A549 (cell line): Measurements from ENCODE around the gene FNDC1.

Experiments used
- HMGXB4 ChIP-seq: fragments of 250-450 bp; sonication (Bioruptor Pico); IDR thresholded peaks from 2 replicates; pipeline ENCODE4 v1.5.0; 2021; ENCODE audit warnings: mild to moderate bottlenecking, moderate library complexity, borderline replicate concordance
- MAZ ChIP-seq: fragments of 150-350 bp; IDR thresholded peaks from 2 replicates; pipeline ENCODE4 v1.6.1; 2014; ENCODE audit warnings: antibody characterized with exemption, low read depth, low read length, borderline replicate concordance
- MYC ChIP-seq: IDR thresholded peaks from 2 replicates; pipeline ENCODE4 v1.6.1; 2012; ENCODE audit warnings: mild to moderate bottlenecking, inconsistent platforms, low read length, improper control_type of control experiment, borderline replicate concordance
- POLR2A ChIP-seq: IDR thresholded peaks from 2 replicates; pipeline ENCODE4 v1.6.1; 2012; ENCODE audit warnings: mild to moderate bottlenecking, low read length
- RAD21 ChIP-seq, 2 experiments: fragments of >200 bp in 1 of 2; sonication (Bioruptor Twin) in 1 of 2; formaldehyde crosslinking in 1 of 2; IDR thresholded peaks in 1 of 2; conservative IDR thresholded peaks in 1 of 2; 2 replicates in 1 of 2; 3 replicates in 1 of 2; pipeline ENCODE4 v1.6.1; 2012 to 2018; ENCODE audit warnings: inconsistent platforms in 1 of 2
- SMC3 ChIP-seq: fragments of >200 bp; sonication (Bioruptor Twin); formaldehyde crosslinking; IDR thresholded peaks from 3 replicates; pipeline ENCODE4 v1.6.1; 2018; ENCODE audit warnings: inconsistent platforms
- SREBF2 ChIP-seq: fragments of 450-650 bp; IDR thresholded peaks from 2 replicates; pipeline ENCODE4 v1.6.1; 2014; ENCODE audit warnings: mild to moderate bottlenecking, moderate library complexity
- ZSCAN20 ChIP-seq: fragments of 250-450 bp; sonication (Bioruptor Pico); IDR thresholded peaks from 2 replicates; pipeline ENCODE4 v1.8.0; 2022; ENCODE audit warnings: mild to moderate bottlenecking, moderate library complexity
- TF ChIP-seq, protein P1 (sequence below): fragments of >200 bp; sonication (Bioruptor Twin); formaldehyde crosslinking; IDR thresholded peaks from 3 replicates; pipeline ENCODE4 v1.5.1; 2016

GRCh38 chr6:159178847-159179246 lies 9.6 kb downstream of the FNDC1 start:
- TF ChIP-seq RAD21 (conservative IDR thresholded peaks at IDR 0.05 in 1 of 2, IDR thresholded peaks at IDR 0.05 in 1 of 2): no peak
- no peak for TF ChIP-seq POLR2A
- TF ChIP-seq, protein P1, sequence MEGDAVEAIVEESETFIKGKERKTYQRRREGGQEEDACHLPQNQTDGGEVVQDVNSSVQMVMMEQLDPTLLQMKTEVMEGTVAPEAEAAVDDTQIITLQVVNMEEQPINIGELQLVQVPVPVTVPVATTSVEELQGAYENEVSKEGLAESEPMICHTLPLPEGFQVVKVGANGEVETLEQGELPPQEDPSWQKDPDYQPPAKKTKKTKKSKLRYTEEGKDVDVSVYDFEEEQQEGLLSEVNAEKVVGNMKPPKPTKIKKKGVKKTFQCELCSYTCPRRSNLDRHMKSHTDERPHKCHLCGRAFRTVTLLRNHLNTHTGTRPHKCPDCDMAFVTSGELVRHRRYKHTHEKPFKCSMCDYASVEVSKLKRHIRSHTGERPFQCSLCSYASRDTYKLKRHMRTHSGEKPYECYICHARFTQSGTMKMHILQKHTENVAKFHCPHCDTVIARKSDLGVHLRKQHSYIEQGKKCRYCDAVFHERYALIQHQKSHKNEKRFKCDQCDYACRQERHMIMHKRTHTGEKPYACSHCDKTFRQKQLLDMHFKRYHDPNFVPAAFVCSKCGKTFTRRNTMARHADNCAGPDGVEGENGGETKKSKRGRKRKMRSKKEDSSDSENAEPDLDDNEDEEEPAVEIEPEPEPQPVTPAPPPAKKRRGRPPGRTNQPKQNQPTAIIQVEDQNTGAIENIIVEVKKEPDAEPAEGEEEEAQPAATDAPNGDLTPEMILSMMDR: no peak
- TF ChIP-seq ZSCAN20 (CRISPR knock-in tag): no peak
- no peak for TF ChIP-seq MAZ
- no peak for TF ChIP-seq SREBF2
- TF ChIP-seq HMGXB4 (CRISPR knock-in tag): no peak
- no peak for TF ChIP-seq SMC3
- TF ChIP-seq MYC: no peak
